GM13977 (cell line): Measurements from ENCODE around the gene PGAP2.
"Not testable (repeated sequence)": the region's sequence is repeated elsewhere in the genome, so short reads cannot be mapped to it uniquely, and the experiment has no call there.

Experiments
- DNase-seq: peaks from one replicate; pipeline ENCODE4 v3.0.0; 2012; ENCODE audit warnings: low spot score
- CTCF ChIP-seq: IDR thresholded peaks from 2 replicates; pipeline ENCODE4 v1.5.1; 2012; ENCODE audit warnings: mild to moderate bottlenecking, control low read depth; ENCODE audit not compliant: insufficient read depth; ENCODE audit errors: extremely low read depth, missing control alignments
- in situ Hi-C: fragments of 300-500 bp; cut with MboI; formaldehyde crosslinking; loops from one replicate; pipeline ENCODE4 v1.12.0; 2022; ENCODE audit warnings: low sequenced_read_pairs, low pct_unique_long_range_greater_than_20kb, mixed read lengths, inconsistent platforms; ENCODE audit not compliant: unreplicated experiment

The PGAP2 gene

DNA sequence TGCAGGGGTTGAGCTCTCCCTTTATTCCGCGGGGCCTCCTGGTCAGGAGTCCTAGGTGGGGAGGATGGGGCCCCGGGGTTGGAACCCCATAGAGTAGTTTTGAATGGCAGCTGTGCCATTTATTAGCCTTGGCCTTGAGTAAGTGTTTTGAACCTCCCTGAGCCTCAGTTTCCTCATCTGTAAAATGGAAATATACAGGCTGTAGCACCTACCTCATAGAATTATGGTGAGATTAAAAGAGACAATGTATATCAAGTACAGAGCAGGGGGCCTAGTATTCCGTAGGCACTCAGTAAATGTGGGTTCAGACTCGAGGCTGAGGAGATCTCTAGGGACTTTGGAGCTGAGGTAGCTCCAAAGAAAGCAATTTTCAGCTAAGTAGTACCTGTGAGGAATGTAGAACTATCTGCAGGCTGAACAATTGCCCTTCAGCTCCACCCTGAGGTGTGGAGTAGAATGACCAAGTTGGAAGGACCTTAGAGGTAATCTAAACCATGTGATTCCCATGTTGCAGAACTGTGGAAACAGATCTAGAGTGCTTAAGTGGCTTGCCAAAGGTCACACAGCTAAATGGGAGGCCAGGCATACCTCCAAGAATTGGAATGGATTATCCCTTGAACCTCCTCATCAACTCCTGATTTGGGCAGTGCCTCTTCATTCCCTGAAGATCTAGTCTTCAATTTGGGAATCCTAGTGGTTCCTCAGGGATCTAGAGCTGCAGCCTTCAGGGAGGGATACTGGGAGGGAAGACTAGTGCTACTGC lies 682 bp downstream of the PGAP2 start:
- peak; percentile 75 for TF ChIP-seq CTCF
- in situ Hi-C loops: no loop called here
- DNase-seq: peak; percentile 88

- TF ChIP-seq CTCF: no peak
- DNase-seq: no peak
- in situ Hi-C loops: no loop called here
Measured at GRCh38 chr11:3809624-3809928, 1.2 kb downstream of the PGAP2 start.

GRCh38 chr11:3810446-3810845 lies 2.1 kb downstream of the PGAP2 start:
- in situ Hi-C loops: no loop called here
- no peak for DNase-seq
- no peak for TF ChIP-seq CTCF

- no peak for TF ChIP-seq CTCF
- in situ Hi-C loops: no loop called here
- DNase-seq: no peak
Measured at GRCh38 chr11:3810951-3811350, 2.6 kb downstream of the PGAP2 start.

GRCh38 chr11:3814832-3815231 lies 6.5 kb downstream of the PGAP2 start:
- DNase-seq, in situ Hi-C loops: not testable (repeated sequence)

GRCh38 chr11:3815845-3816244 lies 7.5 kb downstream of the PGAP2 start:
- DNase-seq: no peak
- in situ Hi-C loops: no loop called here
- TF ChIP-seq CTCF: no peak

DNA sequence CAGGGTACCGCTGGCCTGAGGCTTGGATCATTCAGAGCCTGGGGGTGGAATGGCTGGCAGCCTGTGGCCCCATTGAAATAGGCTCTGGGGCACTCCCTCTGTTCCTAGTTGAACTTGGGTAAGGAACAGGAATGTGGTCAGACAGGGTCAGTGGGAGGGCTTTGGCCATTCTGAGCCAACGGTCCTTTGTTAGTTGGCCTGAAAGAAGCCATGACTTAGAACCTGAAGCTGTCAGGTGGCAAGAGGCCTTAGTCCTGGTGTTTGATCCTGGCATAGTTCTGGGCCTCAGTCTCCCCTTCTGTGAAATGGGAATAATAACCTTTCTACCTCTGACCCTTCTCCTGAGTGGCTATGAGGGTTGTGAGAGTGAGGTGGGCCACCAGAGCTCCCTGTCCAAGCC lies 8.3 kb downstream of the PGAP2 start:
- no peak for TF ChIP-seq CTCF
- no peak for DNase-seq
- in situ Hi-C loops: no loop called here
